ENCODE data around the gene MCHR1.
"Not testable (repeated sequence)": the region's sequence is repeated elsewhere in the genome, so short reads cannot be mapped to it uniquely, and the experiment has no call there.

The MCHR1 gene

DNA sequence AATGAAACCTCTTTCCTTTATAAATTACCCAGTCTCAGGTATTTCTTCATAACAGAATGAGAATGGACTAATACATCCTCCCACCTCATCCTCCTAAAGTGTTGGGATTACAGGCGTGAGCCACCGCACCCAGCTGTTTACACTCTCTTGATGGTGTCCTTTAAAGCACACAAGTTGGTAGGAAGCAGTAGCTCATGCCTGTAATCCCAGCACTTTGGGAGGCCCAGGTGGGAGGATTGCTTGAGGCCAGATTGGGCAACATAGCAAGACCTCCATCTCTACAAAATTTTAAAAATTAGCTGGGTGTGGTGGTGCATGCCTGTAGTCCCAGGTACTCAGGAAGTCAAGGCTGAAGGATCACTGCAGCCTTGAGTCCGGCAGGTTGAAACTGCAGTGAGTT lies 23.3 kb upstream of the MCHR1 start:
- DNase-seq (ENCODE audit: low read depth, low spot score), result not testable (repeated sequence)

DNA sequence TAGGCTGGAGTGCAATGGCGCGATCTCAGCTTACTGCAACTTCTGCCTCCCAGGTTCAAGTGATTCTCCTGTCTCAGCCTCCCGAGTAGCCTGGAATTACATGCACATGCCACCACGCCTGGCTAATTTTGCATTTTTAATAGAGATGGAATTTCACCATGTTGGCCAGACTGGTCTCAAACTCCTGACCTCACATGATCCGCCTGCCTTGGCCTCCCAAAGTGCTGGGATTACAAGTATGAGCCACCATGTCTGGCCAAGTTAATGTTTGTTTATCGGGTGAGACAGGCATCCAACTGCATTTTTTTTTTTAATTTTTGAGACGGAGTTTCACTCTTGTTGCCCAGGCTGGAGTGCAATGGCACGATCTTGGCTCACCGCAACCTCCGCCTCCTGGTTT lies 22.6 kb upstream of the MCHR1 start:
- DNase-seq (ENCODE audit: low read depth, low spot score), result not testable (repeated sequence)

DNA sequence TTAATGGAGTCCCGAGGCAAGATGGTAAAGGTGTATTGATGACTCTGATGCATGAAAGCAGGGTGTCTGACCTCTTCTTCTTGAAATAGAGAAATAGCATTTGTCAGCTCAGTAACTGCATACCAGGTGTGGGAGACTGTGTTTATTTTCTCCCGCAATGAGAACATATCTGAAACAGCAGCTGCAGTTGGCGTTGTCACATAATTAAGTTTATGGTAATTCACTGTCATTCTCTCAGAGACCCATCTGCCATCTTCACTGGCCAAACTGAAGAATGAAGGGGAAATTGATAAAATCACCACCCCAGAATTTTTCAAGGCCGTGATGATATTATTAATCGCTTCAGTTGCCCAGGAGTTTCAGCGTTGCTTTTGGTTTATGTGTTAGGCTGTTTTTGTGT lies 20.1 kb upstream of the MCHR1 start:
- DNase-seq (ENCODE audit: low read depth, low spot score), result no peak

DNA sequence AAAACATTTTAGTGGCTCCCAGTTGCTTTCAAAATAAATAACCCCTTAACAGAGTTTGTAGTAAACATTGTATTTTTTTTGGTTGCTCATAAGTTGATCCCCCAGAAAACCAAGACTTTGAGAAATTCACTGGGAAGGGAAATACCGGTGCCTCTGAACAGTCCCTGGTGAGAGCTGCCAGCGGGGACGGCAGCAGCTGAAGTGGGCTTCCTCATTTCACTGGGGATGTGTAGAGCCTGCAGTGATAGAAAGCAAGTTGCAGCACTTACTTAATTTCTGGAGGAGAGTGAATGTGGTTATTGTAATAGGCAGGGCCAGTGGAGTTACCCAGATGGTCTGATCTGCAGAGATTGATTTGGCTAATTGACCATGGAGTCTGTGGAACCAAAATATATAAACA lies 18.6 kb upstream of the MCHR1 start:
- DNase-seq (ENCODE audit: low read depth, low spot score), result no peak

DNA sequence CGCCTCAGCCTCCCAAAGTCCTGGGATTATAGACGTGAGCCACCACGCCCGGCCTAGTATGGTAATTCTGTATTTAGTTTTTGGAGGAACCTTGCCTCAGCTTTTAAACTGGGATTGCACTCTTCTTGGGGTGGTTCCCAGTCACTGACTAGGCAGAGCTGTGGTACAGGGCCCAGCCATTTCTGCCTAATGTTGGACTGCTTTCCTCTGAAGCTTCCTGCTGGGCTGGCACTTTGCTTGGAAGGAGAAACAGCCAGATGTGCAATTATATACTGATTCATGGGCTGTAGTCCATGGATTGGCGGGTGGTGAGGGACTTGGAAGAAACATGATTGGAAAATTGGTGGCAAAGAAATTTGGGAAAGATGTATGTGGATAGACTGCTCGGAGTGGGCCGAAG lies 17.6 kb upstream of the MCHR1 start:
- no peak for DNase-seq (ENCODE audit: low read depth, low spot score)

DNA sequence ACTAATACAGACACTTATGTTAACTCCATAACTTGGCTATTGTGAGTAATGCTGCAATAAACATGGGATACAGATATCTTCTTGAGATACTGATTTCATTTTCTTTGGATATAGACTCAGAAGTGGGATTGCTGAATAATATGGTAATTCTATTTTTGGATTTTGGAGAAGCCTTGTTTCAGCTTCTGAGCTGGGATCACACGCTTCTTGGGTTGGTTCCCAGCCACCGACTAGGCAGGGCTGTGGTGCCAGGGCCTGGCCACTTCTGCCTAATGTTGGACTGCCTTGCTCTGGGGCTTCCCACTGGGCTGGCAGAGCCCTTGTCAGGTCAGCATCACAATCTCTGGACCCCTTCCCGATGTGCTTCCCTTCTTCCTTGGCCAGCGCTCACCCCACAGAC lies 14.0 kb upstream of the MCHR1 start:
- no peak for DNase-seq (ENCODE audit: low read depth, low spot score)

DNA sequence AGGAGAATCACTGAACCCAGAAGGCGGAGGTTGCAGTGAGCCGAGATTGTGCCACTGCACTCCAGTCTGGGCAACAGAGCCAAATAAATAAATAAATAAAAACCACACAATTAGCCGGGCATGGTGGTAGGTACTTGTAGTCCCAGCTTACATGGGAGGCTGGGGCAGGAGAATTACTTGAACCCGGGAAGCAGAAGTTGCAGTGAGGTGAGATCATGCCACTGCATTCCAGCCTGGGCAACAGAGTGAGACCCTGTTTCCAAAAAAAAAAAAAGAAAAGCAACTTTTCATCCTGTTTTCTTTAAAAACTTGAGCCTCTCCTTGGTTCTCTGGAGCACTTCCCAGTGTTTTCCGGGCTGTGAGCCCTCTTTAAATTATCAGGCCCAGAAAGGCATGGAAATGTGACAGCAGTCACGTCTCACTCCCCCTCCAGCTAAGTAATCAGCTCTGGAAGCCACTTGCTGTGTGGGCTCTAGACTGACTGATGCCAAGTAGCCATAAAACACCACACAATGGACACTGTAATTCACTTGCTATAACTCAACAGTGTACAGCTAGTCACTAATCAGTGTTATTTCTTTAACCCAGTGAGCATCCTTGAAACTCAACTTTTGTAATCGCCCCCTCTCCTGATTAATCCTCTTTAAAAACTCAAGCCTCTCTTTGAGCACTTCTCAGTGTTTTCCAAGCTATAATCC lies 13.0 kb upstream of the MCHR1 start:
- DNase-seq (ENCODE audit: low read depth, low spot score), result no peak

DNA sequence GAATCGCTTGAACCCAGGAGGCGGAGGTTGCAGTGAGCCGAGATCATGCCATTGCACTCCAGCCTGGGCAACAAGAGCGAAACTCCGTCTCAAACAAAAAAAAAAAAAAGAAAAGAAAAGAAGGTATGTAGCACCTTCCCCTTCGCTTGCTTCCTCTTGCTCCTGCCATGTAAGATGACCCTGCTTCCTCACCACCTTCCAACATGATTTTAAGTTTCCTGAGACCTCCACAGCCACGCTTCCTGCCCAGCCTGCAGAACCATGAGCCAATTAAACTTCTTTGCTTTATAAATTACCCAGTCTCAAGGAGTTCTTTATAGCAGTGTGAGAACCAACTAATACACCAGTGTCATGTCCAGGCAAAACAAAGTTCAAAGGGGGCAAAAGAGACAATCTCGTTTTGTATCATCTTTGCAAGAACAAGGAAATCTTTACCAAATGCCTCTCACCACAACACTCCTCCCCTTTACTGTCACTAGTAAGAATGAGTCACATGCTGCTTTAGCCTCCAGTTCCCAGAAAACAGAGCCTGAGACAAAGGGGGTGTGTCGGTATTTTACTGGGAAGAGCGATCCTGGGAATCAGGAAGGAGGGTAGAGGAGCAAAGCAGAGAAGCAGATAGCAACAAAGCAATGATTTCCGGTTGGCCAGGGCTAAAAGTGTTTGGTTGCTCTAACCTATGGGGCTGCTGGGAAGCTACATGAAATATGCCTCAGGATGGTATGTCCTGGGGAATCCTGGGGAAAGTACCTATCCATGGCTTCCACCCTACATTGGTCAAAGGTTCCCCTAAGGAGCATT lies 10.5 kb upstream of the MCHR1 start:
- DNase-seq (ENCODE audit: low read depth, low spot score), result no peak

DNA sequence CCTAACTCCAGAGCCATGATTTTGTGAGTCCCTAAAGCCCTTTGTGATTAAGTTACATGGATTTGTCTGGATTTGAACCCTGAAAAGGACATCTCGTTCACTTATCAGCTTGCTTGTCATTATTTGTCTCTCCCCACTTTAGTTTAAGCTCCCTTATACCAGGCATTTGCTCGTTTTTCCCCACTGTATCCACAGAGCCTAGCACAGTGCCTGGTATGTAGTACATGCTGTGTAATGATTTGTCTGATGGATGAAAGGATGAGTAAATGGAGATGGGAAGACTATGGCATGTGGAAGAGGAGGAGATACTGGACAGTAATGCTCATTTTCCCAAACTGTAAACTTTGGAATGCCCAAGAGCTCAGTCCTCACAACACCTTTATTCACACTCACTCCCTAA lies 9.2 kb upstream of the MCHR1 start:
- no peak for DNase-seq (ENCODE audit: low read depth, low spot score)

DNA sequence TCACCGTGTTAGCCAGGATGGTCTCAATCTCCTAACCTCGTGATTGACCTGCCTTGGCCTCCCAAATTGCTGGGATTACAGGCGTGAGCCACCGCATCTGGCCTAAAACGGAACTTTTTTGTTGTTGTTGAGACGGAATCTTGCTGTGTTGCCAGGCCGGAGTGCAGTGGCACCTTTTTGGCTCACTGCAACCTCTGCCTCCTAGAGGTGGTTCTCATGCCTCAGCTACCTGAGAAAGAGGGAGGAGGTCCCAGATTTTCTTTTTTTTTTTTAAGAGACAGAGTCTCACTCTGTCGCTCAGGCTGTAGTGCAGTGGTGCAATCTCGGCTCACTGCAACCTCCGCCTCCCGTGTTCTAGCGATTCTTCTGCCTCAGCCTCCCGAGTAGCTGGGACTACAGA lies 7.9 kb upstream of the MCHR1 start:
- no peak for DNase-seq (ENCODE audit: low read depth, low spot score)

DNA sequence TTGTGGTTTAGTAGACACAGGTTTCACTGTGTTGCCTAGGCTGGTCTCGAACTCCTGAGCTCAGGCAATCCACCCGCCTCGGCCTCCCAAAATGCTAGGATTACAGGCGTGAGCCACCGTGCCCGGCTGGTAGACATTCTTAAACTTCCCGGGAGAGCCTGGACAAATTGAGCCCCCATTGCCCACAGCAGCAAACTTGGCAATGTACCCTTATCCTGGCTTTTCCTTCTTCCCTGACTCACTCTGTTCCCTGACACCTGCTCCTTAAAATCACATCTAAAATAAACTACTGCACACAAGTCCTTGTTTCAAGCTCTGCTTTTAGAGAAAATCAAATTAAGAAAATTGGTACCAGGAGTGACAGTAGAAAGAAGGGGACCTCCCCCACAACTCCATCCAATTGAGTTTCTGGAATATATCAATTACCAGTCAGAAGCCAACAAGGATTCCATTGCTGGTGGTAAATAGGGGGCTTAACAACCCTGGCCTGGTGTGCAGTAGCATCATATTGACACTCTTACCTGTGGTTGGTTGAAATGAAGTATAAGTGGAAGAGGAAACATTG lies 7.4 kb upstream of the MCHR1 start:
- no peak for DNase-seq (ENCODE audit: low read depth, low spot score)

DNA sequence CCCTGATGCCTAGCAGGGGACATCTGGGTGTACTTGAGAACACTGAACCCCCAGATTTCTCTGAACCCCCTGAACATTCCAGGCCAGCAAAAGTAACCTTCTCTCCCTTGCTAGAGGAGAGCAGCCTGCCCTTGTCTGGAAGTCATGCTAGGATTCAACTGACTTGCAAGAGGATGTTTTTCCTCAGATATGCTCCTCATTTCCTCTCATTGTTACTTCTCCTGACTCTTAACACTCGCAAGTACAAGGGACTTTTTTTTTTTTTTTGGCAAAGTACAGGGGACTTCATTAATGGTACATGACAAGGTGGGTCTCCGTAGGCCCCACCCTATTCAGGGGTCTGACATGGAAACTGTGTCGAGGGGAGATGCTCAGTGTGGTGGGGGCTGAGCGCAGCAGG lies 6.3 kb upstream of the MCHR1 start:
- DNase-seq (ENCODE audit: low read depth, low spot score), result no peak

DNA sequence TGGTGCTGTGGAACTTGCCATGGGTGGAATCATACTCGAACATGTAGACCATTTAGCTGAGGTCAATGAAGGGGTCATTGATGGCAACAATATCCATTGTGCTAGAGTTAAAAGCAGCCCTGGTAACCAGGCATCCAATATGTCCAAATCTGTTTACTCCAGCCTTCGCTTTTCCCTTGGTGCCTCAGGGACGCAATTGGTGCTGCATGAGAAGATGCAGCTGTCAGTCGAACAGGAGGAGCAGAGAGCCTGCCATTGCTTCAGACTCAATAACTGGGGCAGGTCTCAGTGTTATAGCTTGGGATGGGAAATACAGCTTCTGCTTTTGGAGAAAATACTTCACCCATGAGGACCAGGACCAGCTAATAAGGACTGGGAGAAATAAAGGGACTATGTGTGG lies 5.0 kb upstream of the MCHR1 start:
- no peak for DNase-seq (ENCODE audit: low read depth, low spot score)

DNA sequence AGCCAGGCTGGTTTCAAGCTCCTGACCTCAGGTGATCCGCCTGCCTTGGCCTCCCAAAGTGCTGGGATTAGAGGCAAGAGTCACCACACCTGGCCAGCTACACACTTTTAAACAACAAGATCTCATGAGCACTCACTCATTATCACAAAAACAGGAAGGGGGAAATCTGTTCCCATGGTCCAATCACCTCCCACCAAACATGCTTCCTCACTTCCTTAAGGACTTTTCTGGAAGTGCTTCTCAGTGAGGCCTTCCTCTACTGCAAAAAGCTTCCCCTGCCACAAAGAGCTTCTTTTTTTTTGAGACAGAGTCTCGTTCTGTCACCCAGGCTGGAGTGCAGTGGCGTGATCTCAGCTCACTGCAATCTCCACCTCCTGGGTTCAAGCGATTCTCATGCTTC lies 3.1 kb upstream of the MCHR1 start:
- not testable (repeated sequence) for DNase-seq (ENCODE audit: low read depth, low spot score)

DNA sequence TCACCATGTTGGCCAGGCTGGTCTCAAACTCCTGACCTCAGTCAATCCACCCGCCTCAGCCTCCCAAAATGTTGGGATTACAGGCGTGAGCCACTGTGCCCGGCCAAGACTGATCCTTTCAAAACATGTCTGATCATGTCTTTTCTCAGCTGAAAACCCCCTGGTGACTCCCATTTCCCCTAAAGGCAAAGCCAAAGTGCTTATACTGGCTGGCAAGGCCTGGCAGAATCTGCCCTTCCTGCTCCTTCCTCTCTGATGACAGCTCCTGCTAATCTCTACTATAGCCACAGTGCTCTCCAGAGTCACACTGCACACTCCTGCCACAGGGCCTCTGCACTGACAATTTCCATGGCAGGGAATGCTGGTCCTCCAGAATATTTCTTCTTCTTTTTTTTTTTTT lies 2.6 kb upstream of the MCHR1 start:
- DNase-seq (ENCODE audit: low read depth, low spot score), result no peak

DNA sequence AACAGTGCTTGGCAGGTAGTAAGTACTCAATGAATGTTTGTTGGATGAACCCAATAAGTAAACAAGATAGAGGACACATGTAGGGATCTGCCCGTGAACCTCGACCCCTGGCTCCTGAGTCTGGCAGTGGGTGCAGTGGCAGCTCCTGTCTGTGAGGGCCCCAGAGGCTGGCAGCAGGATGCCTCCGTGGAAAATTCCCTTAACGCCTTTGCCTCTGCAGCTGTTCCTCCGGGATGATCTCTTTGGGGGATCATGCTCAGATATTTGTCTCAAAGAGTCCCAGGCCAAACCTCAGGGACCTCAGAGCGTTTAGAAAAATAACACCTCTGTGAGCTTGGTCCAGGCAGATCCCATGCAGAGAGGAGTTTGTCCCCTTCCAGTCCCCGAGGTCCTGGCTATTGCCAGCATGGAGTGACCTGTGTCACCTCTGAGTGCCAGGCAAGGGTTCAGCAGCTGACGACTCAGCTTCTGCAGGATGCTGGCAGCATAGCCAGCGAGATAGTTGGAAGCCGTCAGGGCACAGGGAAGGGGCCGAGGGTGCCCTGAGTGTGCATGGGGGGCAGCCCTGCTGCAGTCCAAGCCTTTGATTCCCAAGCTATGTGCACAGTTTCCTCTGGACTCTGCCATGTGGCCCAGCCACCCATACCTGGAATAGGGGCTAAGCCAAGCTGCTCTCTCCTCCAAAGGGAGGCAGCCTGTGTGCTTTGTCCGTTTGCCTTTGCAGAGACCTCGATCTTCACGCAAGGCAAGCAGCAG lies 613 bp upstream of the MCHR1 start:
- no peak for DNase-seq (ENCODE audit: low read depth, low spot score)

DNA sequence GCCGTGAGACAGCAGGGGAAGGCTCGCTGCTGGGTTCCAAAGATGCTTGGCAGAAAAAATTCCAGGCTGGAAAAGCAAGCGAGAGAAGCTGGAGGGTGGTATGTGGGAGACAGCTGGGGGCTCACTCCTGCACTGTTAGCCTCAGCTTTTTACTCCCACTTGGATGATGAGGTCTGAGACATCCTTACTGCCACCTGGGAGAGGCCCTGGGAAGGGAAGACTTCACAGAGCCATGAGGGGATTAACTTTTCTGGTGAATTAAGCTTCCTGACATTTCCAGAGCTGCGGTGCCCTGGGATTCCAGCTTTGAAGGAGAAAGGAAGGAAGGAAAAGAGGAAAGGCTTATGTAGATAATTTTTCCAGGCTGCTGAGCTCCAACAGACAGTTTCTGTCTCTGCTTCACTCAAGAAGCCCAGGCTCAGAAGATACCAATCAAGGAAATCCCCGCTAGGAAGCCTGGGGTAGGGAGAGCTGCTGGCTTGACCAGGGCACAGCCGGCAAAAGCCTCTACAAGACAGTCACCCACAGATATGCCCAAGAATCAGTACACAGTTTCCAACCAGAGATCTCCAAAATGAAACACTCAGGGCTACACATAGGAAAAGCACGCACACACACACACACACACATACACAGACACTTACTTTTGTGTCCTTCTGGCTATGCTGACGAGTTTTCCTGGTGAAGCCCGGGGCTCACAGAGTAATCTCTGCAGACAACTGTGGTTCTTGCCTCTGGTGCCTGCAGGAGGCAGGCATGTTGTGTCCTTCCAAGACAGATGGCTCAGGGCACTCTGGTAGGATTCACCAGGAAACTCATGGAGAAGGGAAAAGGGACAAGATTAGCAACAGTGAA lies 907 bp downstream of the MCHR1 start:
- DNase-seq (ENCODE audit: low read depth, low spot score), result no peak

DNA sequence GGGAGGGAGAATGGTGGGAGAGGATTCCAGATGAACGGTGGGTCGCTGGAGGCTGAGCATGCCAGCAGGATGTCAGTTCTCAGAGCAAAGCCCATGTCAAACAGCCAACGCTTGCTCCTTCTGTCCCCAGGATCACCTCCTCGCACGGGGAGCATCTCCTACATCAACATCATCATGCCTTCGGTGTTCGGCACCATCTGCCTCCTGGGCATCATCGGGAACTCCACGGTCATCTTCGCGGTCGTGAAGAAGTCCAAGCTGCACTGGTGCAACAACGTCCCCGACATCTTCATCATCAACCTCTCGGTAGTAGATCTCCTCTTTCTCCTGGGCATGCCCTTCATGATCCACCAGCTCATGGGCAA lies 1.5 kb downstream of the MCHR1 start:
- DNase-seq (ENCODE audit: low read depth, low spot score), result no peak

DNA sequence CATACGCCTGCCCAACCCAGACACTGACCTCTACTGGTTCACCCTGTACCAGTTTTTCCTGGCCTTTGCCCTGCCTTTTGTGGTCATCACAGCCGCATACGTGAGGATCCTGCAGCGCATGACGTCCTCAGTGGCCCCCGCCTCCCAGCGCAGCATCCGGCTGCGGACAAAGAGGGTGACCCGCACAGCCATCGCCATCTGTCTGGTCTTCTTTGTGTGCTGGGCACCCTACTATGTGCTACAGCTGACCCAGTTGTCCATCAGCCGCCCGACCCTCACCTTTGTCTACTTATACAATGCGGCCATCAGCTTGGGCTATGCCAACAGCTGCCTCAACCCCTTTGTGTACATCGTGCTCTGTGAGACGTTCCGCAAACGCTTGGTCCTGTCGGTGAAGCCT lies 2.2 kb downstream of the MCHR1 start:
- DNase-seq (ENCODE audit: low read depth, low spot score), result no peak

DNA sequence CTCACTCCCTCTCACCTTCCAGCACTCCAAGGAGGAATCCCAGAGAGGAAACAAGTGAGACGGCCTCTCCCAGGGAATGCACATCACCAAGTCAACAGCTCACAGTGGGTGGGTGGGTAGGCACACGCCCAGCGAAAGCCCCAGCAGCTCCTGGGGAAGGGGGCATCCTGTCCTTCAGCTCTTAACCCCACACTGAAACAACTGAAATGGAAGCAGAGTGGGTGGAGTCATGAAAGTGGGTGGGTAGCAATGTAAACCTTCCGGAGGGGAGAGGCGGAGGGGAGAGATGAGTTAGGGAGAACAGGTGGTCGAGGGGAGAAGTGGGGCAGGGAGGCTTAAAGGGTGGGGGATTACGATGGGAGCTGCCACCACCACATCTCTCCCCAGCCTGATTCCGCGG lies 5.4 kb downstream of the MCHR1 start:
- DNase-seq (ENCODE audit: low read depth, low spot score), result no peak

DNA sequence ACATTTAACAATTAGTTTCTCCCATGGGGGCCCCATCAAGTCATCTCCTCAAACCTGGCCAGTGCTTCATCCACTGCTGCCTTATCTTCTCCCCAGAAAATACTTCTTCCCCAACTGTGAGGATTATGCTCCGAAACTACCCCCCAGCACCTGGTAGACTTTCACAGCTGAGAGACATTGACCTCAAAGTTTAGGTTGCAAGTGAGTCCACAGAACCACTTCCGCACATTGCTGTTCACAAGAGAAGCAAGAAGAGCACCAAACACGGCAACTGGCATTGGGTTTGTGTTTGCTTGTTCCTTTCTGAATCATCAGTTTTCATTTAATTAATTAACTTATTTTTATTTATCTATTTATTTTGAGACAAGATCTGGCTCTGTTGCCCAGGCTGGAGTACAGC lies 6.1 kb downstream of the MCHR1 start:
- no peak for DNase-seq (ENCODE audit: low read depth, low spot score)

DNA sequence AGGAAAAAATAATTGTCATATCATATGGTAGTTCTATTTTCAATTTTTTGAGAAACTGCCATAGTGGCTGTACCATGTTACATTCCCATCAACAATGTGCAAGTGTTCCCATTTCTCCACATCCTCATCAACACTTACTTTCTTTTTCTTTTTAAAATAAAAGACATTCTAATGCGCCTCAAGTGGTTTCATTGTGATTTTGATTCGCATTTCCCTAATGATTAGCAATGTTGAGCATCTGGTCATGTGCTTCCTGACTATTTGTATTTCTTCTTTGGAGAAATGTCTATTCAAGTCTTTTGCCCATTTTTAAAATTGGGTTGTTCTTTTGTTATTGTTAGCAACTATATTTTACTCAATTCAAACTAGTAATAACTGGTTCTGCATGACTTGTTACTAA lies 8.4 kb downstream of the MCHR1 start:
- no peak for DNase-seq (ENCODE audit: low read depth, low spot score)
